ENCODE measurements around the gene OLFML1.

The OLFML1 gene

DNA sequence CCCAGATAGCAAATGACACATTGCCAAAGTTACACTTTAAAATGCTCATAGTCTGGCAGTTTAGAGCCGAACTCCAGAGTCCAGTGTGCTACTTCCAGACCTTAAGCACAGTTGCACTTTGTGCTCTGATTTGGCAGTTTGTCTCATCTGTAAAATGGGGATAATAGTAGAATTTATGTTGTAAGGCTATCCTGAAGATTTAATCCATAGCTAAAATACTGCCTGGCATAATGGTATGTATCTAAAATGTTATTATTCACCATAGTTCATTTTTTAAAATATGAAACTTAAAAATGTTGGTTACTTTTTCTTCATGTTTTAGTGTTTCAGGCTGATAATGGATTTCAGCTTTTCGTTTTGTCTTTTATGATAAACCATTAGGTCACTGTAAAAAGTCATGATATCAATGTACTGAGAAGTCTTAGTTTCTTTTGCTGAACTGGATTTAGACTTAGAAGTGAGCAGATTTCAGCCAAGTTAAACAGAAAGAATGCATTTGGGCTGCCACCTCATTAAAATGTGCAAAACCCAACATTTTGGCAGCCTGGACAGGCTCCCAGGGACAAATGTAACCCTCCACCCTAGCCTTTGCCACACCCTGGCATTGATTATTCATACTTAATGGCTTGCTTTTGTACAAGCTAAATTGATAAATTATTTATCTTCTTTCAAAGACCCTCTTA is 933 bp downstream of the OLFML1 start:
- no peak for DNase-seq (ENCODE audit: low spot score)
- in situ Hi-C loops (cut with MboI; ENCODE audit: low pct_unique_long_range_greater_than_20kb, low sequenced_read_pairs, unreplicated experiment): no loop called here
- TF ChIP-seq, protein P1, sequence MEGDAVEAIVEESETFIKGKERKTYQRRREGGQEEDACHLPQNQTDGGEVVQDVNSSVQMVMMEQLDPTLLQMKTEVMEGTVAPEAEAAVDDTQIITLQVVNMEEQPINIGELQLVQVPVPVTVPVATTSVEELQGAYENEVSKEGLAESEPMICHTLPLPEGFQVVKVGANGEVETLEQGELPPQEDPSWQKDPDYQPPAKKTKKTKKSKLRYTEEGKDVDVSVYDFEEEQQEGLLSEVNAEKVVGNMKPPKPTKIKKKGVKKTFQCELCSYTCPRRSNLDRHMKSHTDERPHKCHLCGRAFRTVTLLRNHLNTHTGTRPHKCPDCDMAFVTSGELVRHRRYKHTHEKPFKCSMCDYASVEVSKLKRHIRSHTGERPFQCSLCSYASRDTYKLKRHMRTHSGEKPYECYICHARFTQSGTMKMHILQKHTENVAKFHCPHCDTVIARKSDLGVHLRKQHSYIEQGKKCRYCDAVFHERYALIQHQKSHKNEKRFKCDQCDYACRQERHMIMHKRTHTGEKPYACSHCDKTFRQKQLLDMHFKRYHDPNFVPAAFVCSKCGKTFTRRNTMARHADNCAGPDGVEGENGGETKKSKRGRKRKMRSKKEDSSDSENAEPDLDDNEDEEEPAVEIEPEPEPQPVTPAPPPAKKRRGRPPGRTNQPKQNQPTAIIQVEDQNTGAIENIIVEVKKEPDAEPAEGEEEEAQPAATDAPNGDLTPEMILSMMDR (IDR thresholded peaks at IDR 0.05; ENCODE audit: extremely low read depth, insufficient read depth, missing control alignments): no peak

DNA sequence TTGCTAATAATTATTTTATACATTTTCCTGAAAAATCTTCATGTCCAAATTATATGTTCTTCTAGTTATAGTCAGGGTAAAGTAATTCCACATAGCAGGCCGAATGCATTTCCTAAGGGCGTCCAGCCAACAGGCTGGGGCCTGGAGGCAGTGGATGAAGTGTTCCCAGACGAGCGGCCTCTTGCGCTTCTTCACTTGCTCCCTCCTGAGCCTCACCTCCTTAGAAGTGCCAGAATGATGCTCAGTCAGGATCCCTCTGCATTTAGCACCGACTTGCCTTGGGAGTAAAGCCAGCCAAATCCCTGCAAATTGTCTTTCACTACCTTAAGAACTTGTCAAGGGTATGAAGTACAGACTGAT is 1.5 kb downstream of the OLFML1 start:
- DNase-seq (ENCODE audit: low spot score): no peak
- TF ChIP-seq, protein P1 (IDR thresholded peaks at IDR 0.05; ENCODE audit: extremely low read depth, insufficient read depth, missing control alignments): no peak
- in situ Hi-C loops (cut with MboI; ENCODE audit: low pct_unique_long_range_greater_than_20kb, low sequenced_read_pairs, unreplicated experiment): no loop called here

DNA sequence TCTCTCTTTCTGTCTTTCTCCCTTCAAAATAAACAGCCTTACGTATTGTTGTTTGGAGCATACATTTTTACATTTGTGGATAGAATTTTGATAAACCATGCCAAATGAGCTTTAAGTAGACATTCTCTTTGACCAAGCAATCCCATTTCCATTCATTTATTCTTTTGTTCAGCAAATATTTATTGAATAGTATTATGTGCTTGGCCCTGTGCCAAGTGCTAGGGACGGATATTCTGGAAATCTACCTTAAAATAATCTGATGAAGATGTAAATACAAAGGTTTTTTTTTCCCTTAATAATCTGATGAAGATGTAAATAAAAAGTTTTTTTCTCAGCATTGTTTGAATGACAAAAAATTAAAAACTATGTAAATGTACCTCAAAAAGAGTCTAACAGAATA is 2.1 kb downstream of the OLFML1 start:
- in situ Hi-C loops (cut with MboI; ENCODE audit: low pct_unique_long_range_greater_than_20kb, low sequenced_read_pairs, unreplicated experiment): no loop called here
- DNase-seq (ENCODE audit: low spot score): no peak
- TF ChIP-seq, protein P1 (IDR thresholded peaks at IDR 0.05; ENCODE audit: extremely low read depth, insufficient read depth, missing control alignments): no peak

DNA sequence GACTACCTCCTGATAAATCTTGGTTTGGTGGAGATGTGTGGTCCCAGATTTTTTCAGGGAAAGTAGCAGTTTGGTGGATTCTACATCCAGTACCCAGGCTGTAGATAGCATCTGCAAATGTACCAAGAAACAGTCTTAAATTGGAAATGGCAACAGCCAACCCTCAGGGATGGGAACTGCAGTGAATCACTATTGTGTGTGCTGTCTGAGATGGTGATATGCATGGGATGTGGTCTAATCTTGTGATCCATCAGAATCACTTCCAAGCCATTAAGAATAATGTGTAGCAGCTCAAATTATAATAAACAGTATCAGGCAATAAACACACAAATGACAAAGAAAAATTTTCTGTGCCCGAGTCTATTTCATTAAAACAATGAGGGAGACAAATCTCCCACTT is 3.4 kb downstream of the OLFML1 start:
- TF ChIP-seq, protein P1 (IDR thresholded peaks at IDR 0.05; ENCODE audit: extremely low read depth, insufficient read depth, missing control alignments): no peak
- DNase-seq (ENCODE audit: low spot score): no peak
- in situ Hi-C loops (cut with MboI; ENCODE audit: low pct_unique_long_range_greater_than_20kb, low sequenced_read_pairs, unreplicated experiment): no loop called here

DNA sequence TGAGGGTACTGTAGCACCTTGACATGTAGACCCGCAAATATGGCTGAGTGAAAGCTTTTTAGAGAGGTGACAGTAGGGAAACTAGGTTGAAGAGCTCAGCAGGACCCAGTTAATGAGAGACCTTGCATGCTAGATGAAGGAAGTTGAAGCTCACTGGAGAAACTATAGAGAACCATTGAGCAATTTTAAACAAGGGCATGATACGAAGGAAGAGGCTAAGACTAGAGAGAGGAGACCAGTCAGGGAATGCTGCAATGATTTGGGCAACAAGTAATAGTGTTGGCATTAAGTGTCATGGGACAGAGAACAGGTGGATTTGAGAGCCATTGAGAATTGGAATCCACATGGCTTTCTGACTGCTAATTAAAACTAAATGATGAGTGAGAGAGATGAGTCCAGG is 4.1 kb downstream of the OLFML1 start:
- TF ChIP-seq, protein P1 (IDR thresholded peaks at IDR 0.05; ENCODE audit: extremely low read depth, insufficient read depth, missing control alignments): no peak
- in situ Hi-C loops (cut with MboI; ENCODE audit: low pct_unique_long_range_greater_than_20kb, low sequenced_read_pairs, unreplicated experiment): no loop called here
- DNase-seq (ENCODE audit: low spot score): no peak

DNA sequence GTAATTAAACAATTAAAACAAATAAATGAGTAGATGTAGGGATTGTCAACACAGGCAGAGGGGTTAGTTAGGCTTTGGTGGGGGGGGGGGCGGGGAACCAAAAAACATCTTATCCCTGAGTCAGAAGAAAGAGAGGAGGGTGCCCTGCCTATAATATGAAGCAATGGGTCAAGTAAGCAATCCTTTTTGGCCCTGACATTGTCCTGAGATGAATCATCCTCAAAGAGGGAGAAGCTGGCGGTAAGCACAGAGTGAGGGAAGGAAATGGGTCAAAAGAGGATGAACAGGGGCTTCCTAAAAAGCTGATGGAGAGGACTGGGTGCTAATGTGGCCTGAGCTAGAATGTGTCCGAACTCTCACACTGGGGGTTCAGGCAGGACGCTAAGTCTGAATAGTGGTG is 4.7 kb downstream of the OLFML1 start:
- TF ChIP-seq, protein P1 (IDR thresholded peaks at IDR 0.05; ENCODE audit: extremely low read depth, insufficient read depth, missing control alignments): no peak
- DNase-seq (ENCODE audit: low spot score): no peak
- in situ Hi-C loops (cut with MboI; ENCODE audit: low pct_unique_long_range_greater_than_20kb, low sequenced_read_pairs, unreplicated experiment): no loop called here

All from GM13977 (cell line).